ENCODE measurements around the gene BNIP2. TPM values are rescaled to one million over a fixed set of nuclear protein-coding genes. Genes with fewer than 3 reads are reported as not detected.

BNIP2 gene
- total RNA-seq, 1 donor from 2014 or later, result 70.9 TPM

DNA sequence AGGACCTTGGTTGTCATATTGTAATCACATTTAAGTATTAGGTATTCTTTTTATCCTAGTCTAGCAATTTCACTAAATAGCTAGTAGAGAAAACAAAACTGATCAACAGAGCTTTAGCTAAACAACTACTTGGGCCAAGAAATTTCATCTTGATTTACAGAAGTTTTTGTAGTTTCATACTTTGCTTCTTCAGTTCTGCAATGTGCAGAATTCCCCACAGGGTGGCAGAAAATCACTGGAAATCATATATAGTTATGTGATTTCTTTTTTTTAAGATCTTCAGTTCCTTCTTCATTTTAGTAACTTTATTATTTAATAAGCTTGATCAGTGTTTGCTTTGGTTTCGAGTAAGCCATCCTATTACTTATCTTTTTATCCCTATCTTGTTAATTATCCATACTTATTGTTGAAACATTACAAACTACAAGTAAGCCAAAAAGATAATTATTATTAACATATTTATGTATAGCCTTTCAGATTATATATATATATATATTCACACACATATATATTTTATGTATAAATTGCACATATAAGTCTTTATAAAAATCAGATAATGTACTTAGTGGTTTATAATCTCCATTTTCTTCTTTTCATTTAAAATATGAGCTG is 2.2 kb upstream of the BNIP2 start:
- no peak for DNase-seq
- no peak for ATAC-seq
- intact Hi-C loops (cut with micrococcal nuclease), result no loop called here

- peak; percentile 75 for ATAC-seq
- peak; percentile 91 for DNase-seq
- intact Hi-C loops (cut with micrococcal nuclease), result no loop called here
Observed at GRCh38 chr15:59689626-59690236, 611 bp upstream of the BNIP2 start.

- ATAC-seq, result no peak
- intact Hi-C loops (cut with micrococcal nuclease), result no loop called here
- no peak for DNase-seq
Observed at GRCh38 chr15:59688423-59688781, 718 bp downstream of the BNIP2 start.

DNA sequence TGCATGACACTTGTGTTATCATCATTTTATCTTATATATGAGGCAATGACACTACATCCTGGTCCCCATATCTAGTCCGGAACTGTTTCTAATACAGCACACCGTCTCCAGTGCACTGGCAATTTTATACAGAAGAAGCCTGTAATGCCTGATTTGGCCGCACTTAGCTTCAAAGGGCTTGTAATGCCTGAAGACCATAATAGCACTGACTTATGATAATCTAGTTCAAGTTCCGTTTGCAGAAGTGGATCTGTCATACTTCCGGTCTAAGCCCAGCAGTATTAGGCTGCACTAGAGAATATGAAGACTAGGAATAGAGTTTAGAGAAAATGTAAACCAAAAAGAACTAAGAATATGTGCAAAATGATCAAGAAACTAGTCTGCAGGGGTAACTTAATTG is 1.3 kb downstream of the BNIP2 start:
- no peak for ATAC-seq
- intact Hi-C loops (cut with micrococcal nuclease), result no loop called here
- no peak for DNase-seq

- ATAC-seq (no peak), DNase-seq (no peak)
- intact Hi-C loops (cut with micrococcal nuclease), result no loop called here
Observed at GRCh38 chr15:59686389-59686788, 2.7 kb downstream of the BNIP2 start.

- intact Hi-C loops (cut with micrococcal nuclease), result no loop called here
- ATAC-seq, result no peak
- DNase-seq, result no peak
Observed at GRCh38 chr15:59685737-59686297, 3.3 kb downstream of the BNIP2 start.

DNA sequence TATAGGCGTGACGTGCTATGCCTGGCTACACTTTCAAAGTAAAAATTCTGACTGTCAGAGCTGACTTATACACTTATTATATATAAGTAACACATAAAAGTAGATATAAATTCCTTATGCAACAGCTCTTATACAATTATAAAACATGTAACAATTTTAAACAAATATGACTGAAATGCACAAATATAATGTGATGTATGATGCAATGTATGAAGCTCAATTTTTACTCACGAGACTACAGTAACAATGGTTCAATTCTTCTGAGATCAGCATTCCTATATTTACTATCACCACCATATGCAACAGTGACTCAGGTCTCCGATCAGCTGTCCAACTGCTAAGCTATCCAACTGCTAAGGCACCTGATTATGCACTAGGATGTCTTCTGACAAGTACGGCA is 8.2 kb downstream of the BNIP2 start:
- intact Hi-C loops (cut with micrococcal nuclease), result no loop called here
- DNase-seq, result no peak
- ATAC-seq, result no peak

GRCh38 chr15:59680346-59680745 is 8.8 kb downstream of the BNIP2 start:
- intact Hi-C loops (cut with micrococcal nuclease), result no loop called here
- DNase-seq, result no peak
- ATAC-seq, result no peak

DNA sequence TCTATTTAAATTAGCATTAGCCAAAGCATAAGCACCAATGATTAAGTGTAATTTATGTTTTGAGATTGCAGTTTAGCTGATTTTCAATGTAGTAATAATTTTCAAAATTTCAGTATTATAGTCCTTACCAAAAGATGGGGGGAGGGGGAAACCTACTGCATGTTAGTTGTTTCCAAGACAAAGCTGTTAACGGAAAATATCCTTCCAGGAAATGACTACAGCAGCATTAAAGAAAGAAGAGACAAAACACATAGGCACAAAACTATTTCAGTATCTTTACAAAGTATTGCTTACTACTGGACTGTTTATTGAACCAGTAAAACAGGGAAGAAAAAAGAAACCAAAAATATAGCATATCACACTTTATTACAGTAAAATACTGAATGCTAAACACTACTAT is 10.5 kb downstream of the BNIP2 start:
- intact Hi-C loops (cut with micrococcal nuclease), result no loop called here
- ATAC-seq (no peak), DNase-seq (no peak)

- no peak for DNase-seq
- no peak for ATAC-seq
- intact Hi-C loops (cut with micrococcal nuclease), result no loop called here
Observed at GRCh38 chr15:59678172-59678571, 10.9 kb downstream of the BNIP2 start.

DNA sequence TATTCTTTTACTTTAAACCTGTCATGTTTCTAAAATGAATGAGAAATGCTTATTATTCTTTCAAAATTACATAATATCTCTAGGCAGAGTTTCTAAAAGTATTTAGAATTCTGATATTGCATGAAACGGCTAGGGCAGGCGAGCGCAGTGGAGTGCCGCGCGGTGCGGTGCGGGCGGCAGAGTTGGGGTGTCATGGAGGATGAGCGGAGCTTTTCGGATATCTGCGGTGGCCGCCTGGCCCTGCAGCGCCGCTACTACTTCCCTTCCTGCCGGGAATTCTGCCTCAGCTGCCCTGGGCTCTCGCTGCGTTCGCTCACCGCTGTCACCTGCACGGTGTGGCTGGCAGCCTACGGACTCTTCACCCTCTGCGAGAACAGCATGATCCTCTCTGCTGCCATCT is 12.6 kb downstream of the BNIP2 start:
- ATAC-seq, result no peak
- no peak for DNase-seq
- intact Hi-C loops (cut with micrococcal nuclease), result no loop called here

GRCh38 chr15:59674361-59674877 is 14.7 kb downstream of the BNIP2 start:
- no peak for DNase-seq
- ATAC-seq, result no peak
- intact Hi-C loops (cut with micrococcal nuclease), result no loop called here

DNA sequence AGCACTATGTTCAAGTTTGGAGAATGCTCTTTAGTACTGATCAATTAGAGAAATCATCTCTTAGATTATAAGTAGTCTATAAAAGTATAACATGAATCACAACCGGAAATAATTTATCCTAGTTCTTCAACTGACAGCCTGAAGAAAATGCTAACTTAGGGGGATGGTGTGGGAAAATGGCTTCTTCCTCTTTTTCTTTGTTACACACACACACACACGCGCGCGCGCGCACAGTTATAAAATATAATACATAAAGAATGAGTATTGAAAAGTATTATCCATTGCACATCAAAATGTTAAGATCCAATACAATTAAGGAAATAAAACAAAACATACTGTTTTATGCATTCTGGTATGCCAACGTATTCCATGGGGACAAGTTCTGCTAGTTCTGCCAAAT is 20.6 kb downstream of the BNIP2 start:
- intact Hi-C loops (cut with micrococcal nuclease), result no loop called here
- ATAC-seq (no peak), DNase-seq (no peak)

DNA sequence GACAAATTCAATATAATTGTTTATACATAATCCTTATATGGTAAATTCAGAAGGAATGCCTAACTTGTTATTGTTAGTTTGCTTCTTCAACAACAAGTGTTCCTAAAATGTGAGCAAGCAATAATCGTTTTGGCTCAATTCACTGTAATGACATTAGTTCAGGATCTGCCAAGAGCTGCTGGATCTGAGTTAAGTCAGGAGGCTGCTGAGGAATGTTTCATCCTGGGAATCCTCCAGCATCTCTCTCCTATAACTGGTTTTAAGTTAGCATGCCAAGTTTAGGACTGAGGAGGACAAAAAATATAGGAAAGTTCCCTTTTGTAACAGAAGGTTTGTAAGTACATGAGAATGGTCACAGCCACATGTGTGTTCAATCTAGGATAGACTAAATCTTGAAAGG is 26.9 kb downstream of the BNIP2 start:
- ATAC-seq, result peak; percentile 32
- DNase-seq, result no peak
- intact Hi-C loops (cut with micrococcal nuclease), result no loop called here

GRCh38 chr15:59659366-59659765 is 29.8 kb downstream of the BNIP2 start:
- intact Hi-C loops (cut with micrococcal nuclease), result no loop called here
- no peak for ATAC-seq
- DNase-seq, result no peak

DNA sequence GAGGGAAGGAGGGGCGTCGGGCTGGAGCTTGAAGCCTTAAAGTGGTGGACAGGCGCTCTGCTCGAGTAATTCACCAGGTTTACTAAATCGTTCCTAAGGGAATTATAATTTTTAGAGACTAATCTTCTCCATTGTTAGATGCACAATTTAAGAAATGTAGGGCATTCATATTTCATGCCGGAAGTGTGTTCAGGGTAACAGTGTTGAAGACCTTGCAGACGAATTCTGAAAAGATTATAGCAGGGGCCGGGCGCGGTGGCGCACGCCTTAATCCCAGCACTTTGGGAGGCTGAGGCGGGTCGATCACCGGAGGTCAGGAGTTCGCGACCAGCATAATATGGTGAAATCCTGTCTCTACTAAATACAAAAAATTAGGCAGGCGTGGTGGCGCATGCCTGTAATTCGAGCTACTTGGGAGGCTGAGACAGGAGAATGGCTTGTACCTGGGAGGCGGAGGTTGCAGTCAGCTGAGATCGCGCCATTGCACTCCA is 31.4 kb downstream of the BNIP2 start:
- peak; percentile 20 for ATAC-seq
- intact Hi-C loops (cut with micrococcal nuclease), result no loop called here
- peak; percentile 33 for DNase-seq

DNA sequence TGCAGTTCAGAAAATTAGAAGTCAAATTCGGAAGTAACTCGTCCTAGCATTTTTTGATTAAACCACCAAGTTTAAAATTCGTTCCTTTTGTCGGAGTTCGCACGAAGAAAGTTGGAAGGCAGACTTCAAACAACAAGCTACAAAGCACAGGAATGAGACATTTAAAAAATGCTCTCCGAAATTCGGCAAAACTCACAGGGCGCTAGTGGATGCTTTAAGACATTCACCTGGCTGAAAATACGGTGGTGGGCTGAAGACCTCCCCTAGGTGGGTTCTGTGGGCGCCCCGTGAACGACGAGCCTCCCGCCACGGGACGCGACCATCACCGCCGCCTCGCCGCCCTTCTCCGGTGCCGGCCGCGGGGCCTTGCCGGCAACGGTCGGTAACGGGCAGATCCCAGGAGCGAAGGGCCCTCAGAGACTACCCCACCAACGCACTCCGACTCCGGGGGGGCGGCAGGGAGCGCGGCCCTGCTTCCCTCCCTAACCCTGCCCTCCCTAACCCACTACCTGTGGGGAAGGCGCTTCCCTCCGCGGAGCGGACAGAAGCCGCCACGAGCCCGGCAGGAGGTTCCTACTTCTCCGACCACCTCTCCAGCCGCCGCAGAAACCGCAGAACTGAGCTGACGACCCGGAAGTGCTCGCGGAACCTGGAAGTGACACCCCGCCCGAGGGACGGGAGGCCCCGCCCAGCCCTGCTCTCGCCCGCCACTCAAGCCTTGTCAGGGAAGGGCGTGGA is 32.1 kb downstream of the BNIP2 start, which contains the start of gene GTF2A2:
GTF2A2 (minus strand) TSS at position 619 of the 738 bp plus-strand sequence. CDS start 5,238 bp downstream, outside the sequence.
- intact Hi-C loops (cut with micrococcal nuclease), result no loop called here
- DNase-seq (peak; percentile 96), ATAC-seq (peak; percentile 100)

DNA sequence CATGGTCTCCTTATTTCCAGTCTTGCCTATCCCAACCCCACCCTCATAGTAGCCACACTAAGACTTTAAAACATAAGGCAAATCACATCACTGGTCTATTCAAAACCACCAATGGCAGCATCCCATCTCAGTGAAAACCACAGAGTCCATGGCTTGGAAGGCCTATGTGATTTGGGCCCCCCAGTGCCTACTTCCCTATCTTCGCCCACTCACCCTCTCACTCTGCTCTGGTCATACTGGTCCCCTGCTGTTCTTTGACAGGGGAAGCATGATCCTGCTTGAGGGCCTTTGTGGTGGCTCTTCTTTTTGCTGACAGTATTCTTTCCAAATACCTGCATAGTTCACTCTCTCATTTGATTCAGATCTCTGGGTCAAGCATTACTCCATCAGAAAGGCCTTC is 35.1 kb downstream of the BNIP2 start:
- ATAC-seq (no peak), DNase-seq (no peak)
- intact Hi-C loops (cut with micrococcal nuclease), result no loop called here

DNA sequence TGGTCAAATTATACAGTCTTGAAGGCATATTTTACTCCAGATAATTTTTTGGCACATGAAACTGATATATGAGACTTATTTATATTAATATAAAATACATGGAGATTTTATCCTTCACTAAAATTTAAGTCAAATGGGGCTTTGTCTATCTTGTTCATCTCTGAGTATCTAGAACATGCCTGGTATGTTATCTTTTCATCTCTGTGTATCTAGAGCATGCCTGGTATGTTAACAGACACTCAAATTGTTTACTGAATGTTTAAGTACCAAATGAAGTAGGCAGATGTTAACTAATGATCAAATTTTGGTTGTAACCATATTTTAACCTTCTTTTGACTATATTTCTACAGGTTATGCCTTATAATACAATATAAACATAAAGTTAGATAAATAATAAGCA is 39.5 kb downstream of the BNIP2 start:
- ATAC-seq (no peak), DNase-seq (no peak)
- intact Hi-C loops (cut with micrococcal nuclease), result no loop called here

GRCh38 chr15:59647085-59647484 is 42.0 kb downstream of the BNIP2 start:
- ATAC-seq (no peak), DNase-seq (no peak)
- intact Hi-C loops (cut with micrococcal nuclease), result no loop called here
